HCT116 (cell line): ENCODE data around the gene KCNC1. TPM values are rescaled to one million over a fixed set of nuclear protein-coding genes. Genes with fewer than 3 reads are reported as not detected.

Experiments used
- ATAC-seq: fragments of 200-7000 bp; cut with Tn5 transposase; 2 replicates; pipeline ENCODE4 v1.9.1; 2020; ENCODE audit warnings: mild to moderate bottlenecking, moderate library complexity
- BruUV-seq: library from RNA; stranded (reverse); fragments of 400-500 nt; replicated peaks from 2 replicates; lab custom pipeline; 2021; lab: Mats Ljungman, UMichigan
- CTCF ChIA-PET: fragments of 300-600 bp; sonication (Branson Sonifier 250); formaldehyde crosslinking; loops from one replicate; lab custom pipeline; 2021; ENCODE audit warnings: antibody characterized with exemption; lab: Charles Lee
- POLR2A ChIA-PET: fragments of 300-600, 350-600 bp; sonication (Branson Sonifier 250); formaldehyde crosslinking; loops from one replicate; lab custom pipeline; 2021; ENCODE audit warnings: antibody characterized with exemption; lab: Charles Lee
- RAD21 ChIA-PET, 2 experiments: fragments of 300-600 bp; sonication (Branson Sonifier 250); formaldehyde crosslinking; loops; one replicate each; lab custom pipeline; 2023; ENCODE audit warnings: low total read pairs in 2 of 2; ENCODE audit not compliant: uncharacterized antibody in 2 of 2, unreplicated experiment in 2 of 2, low non-redundant PET in 1 of 2; lab: Charles Lee
- DNase-seq: peaks from one replicate; pipeline ENCODE4 v3.0.0-alpha.2; 2010; ENCODE audit warnings: low read depth, low spot score
- H2AFZ ChIP-seq: fragments of 200-600 bp; shearing (Covaris generic), sonication (generic); 2 replicates; pipeline ENCODE4 v1.6.1; 2017; ENCODE audit warnings: low read depth, mixed run types, mixed read lengths, antibody characterized with exemption, low read length; ENCODE audit not compliant: poor library complexity, severe bottlenecking
- H3K27ac ChIP-seq: 2 replicates; pipeline ENCODE4 v1.5.1; 2012; ENCODE audit warnings: low read depth, low read length
- H3K27me3 ChIP-seq: fragments of 200-600 bp; sonication (generic); 2 replicates; pipeline ENCODE4 v1.6.1; 2016; ENCODE audit warnings: mixed run types, low read length, mixed read lengths; ENCODE audit not compliant: insufficient read depth
- H3K36me3 ChIP-seq, 2 experiments: fragments of 200-500 bp in 1 of 2; fragments of 200-600 bp in 1 of 2; sonication (Bioruptor generic) in 1 of 2; sonication (generic) in 1 of 2; 2 replicates each; pipeline versions ENCODE4 v1.5.1 to v1.6.1; 2014 to 2016; ENCODE audit warnings: low read length in 2 of 2, inconsistent platforms in 1 of 2, mixed read lengths in 1 of 2, mixed run types in 1 of 2; ENCODE audit not compliant: insufficient read depth in 2 of 2, control insufficient read depth in 1 of 2
- H3K4me1 ChIP-seq, 2 experiments: fragments of 200-600 bp in 1 of 2; sonication (generic) in 1 of 2; 2 replicates each; pipeline versions ENCODE4 v1.5.1 to v1.6.1; 2012 to 2017; ENCODE audit warnings: low read length in 2 of 2, inconsistent platforms in 1 of 2, mild to moderate bottlenecking in 1 of 2, mixed read lengths in 1 of 2, mixed run types in 1 of 2, moderate library complexity in 1 of 2; ENCODE audit not compliant: insufficient read depth in 2 of 2, control insufficient read depth in 1 of 2
- H3K4me2 ChIP-seq: fragments of 200-600 bp; sonication (generic); 2 replicates; pipeline ENCODE4 v1.6.1; 2017; ENCODE audit warnings: mixed run types, low read length, mixed read lengths
- H3K4me3 ChIP-seq, 2 experiments: fragments of 200-600 bp in 1 of 2; sonication (generic) in 1 of 2; replicated peaks in 1 of 2; 2 replicates each; pipeline ENCODE4 v1.5.1; 2011 to 2016; ENCODE audit warnings: low read length in 2 of 2, control low read depth in 1 of 2, low read depth in 1 of 2, mild to moderate bottlenecking in 1 of 2, mixed read lengths in 1 of 2, mixed run types in 1 of 2
- H3K79me2 ChIP-seq: fragments of 200-600 bp; sonication (generic); 2 replicates; pipeline ENCODE4 v1.6.1; 2017; ENCODE audit warnings: mild to moderate bottlenecking, mixed run types, low read length, moderate library complexity, mixed read lengths; ENCODE audit not compliant: insufficient read depth
- H3K9ac ChIP-seq: fragments of 200-600 bp; sonication (generic); 2 replicates; pipeline ENCODE4 v1.6.1; 2016; ENCODE audit warnings: low read length, mixed read lengths
- H3K9me2 ChIP-seq: fragments of 200-600 bp; sonication (generic), shearing (Covaris generic); 2 replicates; pipeline ENCODE4 v1.6.1; 2017; ENCODE audit warnings: mixed run types, mild to moderate bottlenecking, moderate library complexity; ENCODE audit not compliant: insufficient read depth
- H3K9me3 ChIP-seq, 2 experiments: fragments of 200-500 bp in 1 of 2; fragments of 200-600 bp in 1 of 2; sonication (Bioruptor generic) in 1 of 2; sonication (generic) in 1 of 2; 2 replicates each; pipeline ENCODE4 v1.6.1; 2014 to 2017; ENCODE audit warnings: low read length in 2 of 2, mixed read lengths in 2 of 2, inconsistent platforms in 1 of 2, low read depth in 1 of 2, mild to moderate bottlenecking in 1 of 2, mixed run types in 1 of 2, moderate library complexity in 1 of 2; ENCODE audit not compliant: control insufficient read depth in 1 of 2, insufficient read depth in 1 of 2
- H4K20me1 ChIP-seq: fragments of 200-600 bp; sonication (generic), shearing (Covaris generic); 2 replicates; pipeline ENCODE4 v1.6.1; 2017; ENCODE audit warnings: mixed run types, mild to moderate bottlenecking, moderate library complexity; ENCODE audit not compliant: insufficient read depth
- CBX3 ChIP-seq: IDR thresholded peaks from 2 replicates; pipeline ENCODE4 v1.6.1; 2012; ENCODE audit warnings: low read depth
- CEBPB ChIP-seq: IDR thresholded peaks from 2 replicates; pipeline ENCODE4 v1.6.1; 2012; ENCODE audit warnings: low read depth
- ELF1 ChIP-seq: IDR thresholded peaks from 2 replicates; pipeline ENCODE4 v1.6.1; 2012; ENCODE audit warnings: low read depth, borderline replicate concordance
- EZH2 ChIP-seq: fragments of 200-600 bp; sonication (generic); IDR thresholded peaks from 2 replicates; pipeline ENCODE4 v1.6.1; 2017; ENCODE audit warnings: antibody characterized with exemption, mixed run types
- EZH2phosphoT487 ChIP-seq: fragments of 200-600 bp; IDR thresholded peaks from 2 replicates; pipeline ENCODE4 v1.6.1; 2018; ENCODE audit warnings: antibody characterized with exemption, borderline replicate concordance
- FOSL1 ChIP-seq: IDR thresholded peaks from 2 replicates; pipeline ENCODE4 v1.6.1; 2012; ENCODE audit warnings: low read depth
- JUND ChIP-seq: IDR thresholded peaks from 2 replicates; pipeline ENCODE4 v1.6.1; 2012
- RAD21 ChIP-seq: IDR thresholded peaks from 2 replicates; pipeline ENCODE4 v1.6.1; 2012; ENCODE audit warnings: low read depth, mild to moderate bottlenecking
- REST ChIP-seq: IDR thresholded peaks from 2 replicates; pipeline ENCODE4 v1.6.1; 2012; ENCODE audit warnings: low read depth
- SIN3A ChIP-seq: IDR thresholded peaks from 2 replicates; pipeline ENCODE4 v1.6.1; 2012; ENCODE audit warnings: low read depth
- TCF7L2 ChIP-seq: IDR thresholded peaks from 2 replicates; pipeline ENCODE4 v1.7.0; 2011; ENCODE audit warnings: borderline replicate concordance, inconsistent platforms; ENCODE audit not compliant: insufficient read depth, insufficient read length; ENCODE audit errors: extremely low read depth
- ZNF274 ChIP-seq: fragments of 200-500 bp; sonication (Bioruptor generic); IDR thresholded peaks from 2 replicates; pipeline ENCODE4 v1.6.1; 2014; ENCODE audit warnings: mild to moderate bottlenecking, low read depth, low read length, inconsistent platforms
- intact Hi-C: fragments of 100-400 bp; cut with micrococcal nuclease; formaldehyde crosslinking; loops from 2 replicates; pipeline ENCODE4 v1.10.0; 2022
- total RNA-seq: library from RNA; stranded (reverse); gene quantifications from one replicate; pipeline ENCODE4 v1.2.1, GENCODE V29; 2021; ENCODE audit not compliant: unreplicated experiment
- TF ChIP-seq, protein P1 (sequence below): IDR thresholded peaks from 2 replicates; pipeline ENCODE4 v1.6.1; 2012
- TF ChIP-seq, protein P2 (sequence below): IDR thresholded peaks from 2 replicates; pipeline ENCODE4 v1.6.1; 2011; ENCODE audit warnings: mild to moderate bottlenecking, low read length, moderate library complexity; ENCODE audit not compliant: insufficient replicate concordance; ENCODE audit errors: extremely low read depth

The KCNC1 gene
- total RNA-seq, 1 experiment from 2014 or later: 0.12 TPM

DNA sequence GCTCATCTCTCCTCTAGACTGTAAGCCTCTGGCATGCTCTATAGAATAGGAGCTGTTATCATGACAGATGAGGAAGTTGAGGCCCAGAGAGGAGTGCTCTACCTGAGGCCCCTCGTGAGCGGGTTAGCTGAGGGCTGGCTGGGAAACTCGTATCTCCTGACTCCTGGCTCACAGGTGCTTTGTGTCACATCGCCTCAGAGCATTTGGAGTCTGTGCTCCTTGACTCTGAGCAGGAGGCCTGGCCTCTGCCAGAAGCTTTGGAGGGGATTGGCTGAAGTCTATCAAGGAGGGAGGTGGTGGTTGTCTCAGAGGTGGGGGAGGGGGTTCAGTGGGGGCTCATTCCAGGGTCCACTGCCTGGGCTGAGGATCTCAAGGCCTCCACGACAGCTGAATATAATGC is 7.4 kb downstream of the KCNC1 start:
- H3K36me3 ChIP-seq: no peaks in the 10 kb centered on the region
- CTCF ChIA-PET: interaction anchor here (0.9 kb wide), 1 partner anchor 11 kb away, joined by 4 read pairs; no protein-coding TSS in a partner anchor
- no peak overlapping the region for H3K27ac ChIP-seq
- H3K27me3 ChIP-seq: no peaks in the 10 kb centered on the region
- POLR2A ChIA-PET: no interaction called here
- no peak overlapping the region for H3K9ac ChIP-seq
- no peaks in the 10 kb centered on the region for H3K9me2 ChIP-seq
- no peak overlapping the region for H3K4me3 ChIP-seq
- H3K4me2 ChIP-seq: no peak overlapping the region
- H4K20me1 ChIP-seq: no peaks in the 10 kb centered on the region
- no peak overlapping the region for H2AFZ ChIP-seq
- no peak for DNase-seq
- RAD21 ChIA-PET: no interaction called here
- ATAC-seq: no peak
- BruUV-seq: no TSS peak
- 0 out of 4 replicates have a peak, but pooled peaks cover 0 to 5% of the 10 kb centered on the region in 2 experiments for H3K4me1 ChIP-seq
- H3K79me2 ChIP-seq: no peaks in the 10 kb centered on the region
- TF ChIP-seq FOSL1: no peak
- no peak for TF ChIP-seq EZH2phosphoT487
- TF ChIP-seq, all 23 proteins: peak for 0
- no peaks in the 10 kb centered on the region for H3K9me3 ChIP-seq
- intact Hi-C loops: no loop called here

DNA sequence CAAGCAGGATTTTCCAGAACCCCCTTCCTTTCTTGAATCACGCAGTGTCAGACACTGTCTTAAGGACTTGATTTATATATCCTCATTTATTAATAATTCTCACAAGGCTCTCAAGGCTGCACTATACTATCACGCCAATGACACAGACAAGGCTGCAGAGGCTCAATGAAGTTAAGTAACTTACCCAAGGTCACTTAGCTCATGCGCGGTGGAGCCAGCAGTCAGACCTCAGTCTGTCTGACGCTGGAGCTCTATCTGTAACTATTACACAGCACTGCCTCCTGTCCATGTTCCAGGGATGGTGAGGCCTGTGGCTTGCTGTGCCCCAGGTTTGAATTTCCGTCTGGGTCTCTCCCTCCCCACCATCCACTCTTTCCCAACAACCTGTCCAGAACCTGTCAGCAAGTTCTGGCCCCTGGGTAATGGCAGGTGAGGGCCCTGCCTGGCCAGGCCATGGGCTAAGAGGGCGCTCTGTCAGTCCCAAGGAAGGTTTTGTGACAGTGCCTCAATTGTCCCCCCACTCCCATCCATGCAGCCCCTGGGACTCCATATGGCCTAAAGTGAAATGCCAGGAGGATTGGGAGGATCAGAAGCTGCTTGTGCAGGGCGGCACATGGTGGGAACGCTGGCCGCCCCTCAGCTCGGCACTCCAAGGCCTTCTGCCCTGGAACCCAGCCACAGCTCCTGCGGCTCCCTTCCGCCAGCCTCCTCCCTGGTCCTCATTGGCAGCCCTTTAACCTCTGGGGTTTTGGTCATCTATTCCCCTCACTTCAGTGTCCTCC is 8.6 kb downstream of the KCNC1 start:
- Histone ChIP-seq H4K20me1 (no peaks in the 10 kb centered on the region), H2AFZ (no peak overlapping the region), H3K4me2 (no peak overlapping the region), H3K27me3 (no peaks in the 10 kb centered on the region), H3K27ac (no peak overlapping the region), H3K79me2 (no peaks in the 10 kb centered on the region), H3K9me3 (no peaks in the 10 kb centered on the region), H3K4me1 (0 out of 4 replicates have a peak, but pooled peaks cover 0 to 5% of the 10 kb centered on the region in 2 experiments), H3K9ac (no peak overlapping the region), H3K4me3 (no peak overlapping the region), H3K9me2 (no peaks in the 10 kb centered on the region), H3K36me3 (no peaks in the 10 kb centered on the region)
- ChIA-PET POLR2A (no interaction called here), RAD21 (no interaction called here), CTCF (interaction anchor here (1.2 kb wide), 1 partner anchor 12 kb away, joined by 5 read pairs; no protein-coding TSS in a partner anchor)
- DNase-seq: no peak
- no peak for ATAC-seq
- intact Hi-C loops: no loop called here
- BruUV-seq: no TSS peak
- TF ChIP-seq RAD21 (no peak), REST (no peak), JUND (no peak), EZH2phosphoT487 (no peak), TCF7L2 (no peak), CBX3 (no peak), CEBPB (no peak), SIN3A (no peak), ELF1 (no peak), EZH2 (no peak), ZNF274 (no peak)
- TF ChIP-seq, protein P1, sequence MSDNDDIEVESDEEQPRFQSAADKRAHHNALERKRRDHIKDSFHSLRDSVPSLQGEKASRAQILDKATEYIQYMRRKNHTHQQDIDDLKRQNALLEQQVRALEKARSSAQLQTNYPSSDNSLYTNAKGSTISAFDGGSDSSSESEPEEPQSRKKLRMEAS: no peak
- TF ChIP-seq, protein P2, sequence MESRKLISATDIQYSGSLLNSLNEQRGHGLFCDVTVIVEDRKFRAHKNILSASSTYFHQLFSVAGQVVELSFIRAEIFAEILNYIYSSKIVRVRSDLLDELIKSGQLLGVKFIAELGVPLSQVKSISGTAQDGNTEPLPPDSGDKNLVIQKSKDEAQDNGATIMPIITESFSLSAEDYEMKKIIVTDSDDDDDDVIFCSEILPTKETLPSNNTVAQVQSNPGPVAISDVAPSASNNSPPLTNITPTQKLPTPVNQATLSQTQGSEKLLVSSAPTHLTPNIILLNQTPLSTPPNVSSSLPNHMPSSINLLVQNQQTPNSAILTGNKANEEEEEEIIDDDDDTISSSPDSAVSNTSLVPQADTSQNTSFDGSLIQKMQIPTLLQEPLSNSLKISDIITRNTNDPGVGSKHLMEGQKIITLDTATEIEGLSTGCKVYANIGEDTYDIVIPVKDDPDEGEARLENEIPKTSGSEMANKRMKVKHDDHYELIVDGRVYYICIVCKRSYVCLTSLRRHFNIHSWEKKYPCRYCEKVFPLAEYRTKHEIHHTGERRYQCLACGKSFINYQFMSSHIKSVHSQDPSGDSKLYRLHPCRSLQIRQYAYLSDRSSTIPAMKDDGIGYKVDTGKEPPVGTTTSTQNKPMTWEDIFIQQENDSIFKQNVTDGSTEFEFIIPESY: no peak
